Spleen (tissue), 11 donors: Measurements from ENCODE around the gene SDK1. TPM values are rescaled to one million over a fixed set of nuclear protein-coding genes. Genes with fewer than 3 reads are reported as not detected.

Experiments
- DNase-seq: peaks from one replicate; pipeline ENCODE4 v3.0.0-alpha.2; 2020
- H3K27ac ChIP-seq, 8 donors: fragments of 200-600 bp; sonication (generic) in 7 of 8; 1 replicate in 4 of 8; 2 replicates in 4 of 8; pipeline versions ENCODE4 v1.5.0 to v1.8.0; 2016 to 2021; ENCODE audit warnings: inconsistent platforms in 4 of 8, mild to moderate bottlenecking in 4 of 8, moderate library complexity in 1 of 8
- H3K27me3 ChIP-seq, 7 donors: fragments of 200-600 bp; sonication (generic) in 6 of 7; replicated peaks in 1 of 7; 1 replicate in 4 of 7; 2 replicates in 3 of 7; pipeline versions ENCODE4 v1.5.0 to v1.8.0; 2016 to 2021; ENCODE audit warnings: inconsistent platforms in 3 of 7, mild to moderate bottlenecking in 1 of 7
- H3K36me3 ChIP-seq, 6 donors: fragments of 200-600 bp; sonication (generic) in 5 of 6; 1 replicate in 4 of 6; 2 replicates in 2 of 6; pipeline versions ENCODE4 v1.5.0 to v1.8.0; 2016 to 2021; ENCODE audit warnings: inconsistent platforms in 2 of 6
- H3K4me1 ChIP-seq, 6 donors: fragments of 200-600 bp; sonication (generic) in 5 of 6; 1 replicate in 3 of 6; 2 replicates in 3 of 6; pipeline versions ENCODE4 v1.5.0 to v1.8.0; 2016 to 2021; ENCODE audit warnings: inconsistent platforms in 3 of 6
- H3K4me3 ChIP-seq, 8 donors: fragments of 200-600 bp; sonication (generic) in 7 of 8; 1 replicate in 4 of 8; 2 replicates in 4 of 8; pipeline versions ENCODE4 v1.5.0 to v1.8.0; 2016 to 2021; ENCODE audit warnings: inconsistent platforms in 4 of 8, mild to moderate bottlenecking in 4 of 8, moderate library complexity in 2 of 8
- H3K9me3 ChIP-seq, 8 donors: fragments of 200-600 bp; sonication (generic) in 7 of 8; 1 replicate in 4 of 8; 2 replicates in 4 of 8; pipeline versions ENCODE4 v1.5.0 to v1.8.0; 2016 to 2021; ENCODE audit warnings: inconsistent platforms in 4 of 8
- POLR2A ChIP-seq, 3 donors: fragments of 450-650 bp; IDR thresholded peaks; one replicate each; pipeline ENCODE4 v1.5.1; 2017; ENCODE audit warnings: antibody characterized with exemption in 3 of 3, mild to moderate bottlenecking in 1 of 3
- POLR2AphosphoS5 ChIP-seq, 3 donors: sonication (generic); formaldehyde crosslinking; IDR thresholded peaks; one replicate each; pipeline ENCODE4 v1.5.1; 2017; ENCODE audit warnings: antibody characterized with exemption in 3 of 3
- WGBS, 5 donors: extraction: QIAGEN DNeasy Blood & Tissue Kit in 3 of 5; methylation state at CpG; one replicate each; pipeline versions ENCODE4 v1.1.5 to v1.1.7; 2013 to 2018; 5-methylcytosine and 5-hydroxymethylcytosine counted together
- intact Hi-C: fragments of 100-400 bp; cut with DNase I; formaldehyde crosslinking; loops from one replicate; pipeline ENCODE4 v1.15.0; 2023; ENCODE audit warnings: low total_unique reads
- polyA plus RNA-seq, 3 donors: library from polyadenylated mRNA; stranded (reverse); fragments of 200-250 nt; gene quantifications; one replicate each; pipeline ENCODE4 v1.2.1, GENCODE V29; 2013
- total RNA-seq, 7 donors: library from RNA; depleted of rRNA in 3 of 7; stranded (reverse); fragments of >200 nt in 3 of 7; fragmentation: NEBNext Ultra II Directional in 4 of 7; extraction: Animal tissue kit (Norgen Biotek cat#: 25700) in 4 of 7; gene quantifications; one replicate each; pipeline versions ENCODE4 v1.1.0 to v1.2.1, GENCODE V29; 2016 to 2021
- TF ChIP-seq, protein P1 (sequence below), 11 experiments: fragments of 200-600 bp in 7 of 11; fragments of 450-650 bp in 4 of 11; sonication (generic) in 4 of 11; IDR thresholded peaks in 8 of 11; conservative IDR thresholded peaks in 3 of 11; 1 replicate in 7 of 11; 2 replicates in 4 of 11; pipeline versions ENCODE4 v1.4.0 to v1.8.0; 2016 to 2021; ENCODE audit warnings: antibody characterized with exemption in 11 of 11, inconsistent platforms in 4 of 11, mild to moderate bottlenecking in 1 of 11
- donor health status: healthy with polysubstance abuse.
- donor health status: DM: no; HTN: no; CAD: no; lungs with moderate emphysema.
- donor health status: DM: no; HTN: no; CAD: no.
- donor health status: Bipolar disorder and iron deficiency.
- donor health status: healthy.
- donor health status: DM: no; HTN: no; CAD: no.
- donor health status: DM: yes; HTN: yes; CAD: no.

The SDK1 gene
- total and polyA plus RNA-seq, 10 donors = 3.2 to 54.1 (median 35.1) TPM

DNA sequence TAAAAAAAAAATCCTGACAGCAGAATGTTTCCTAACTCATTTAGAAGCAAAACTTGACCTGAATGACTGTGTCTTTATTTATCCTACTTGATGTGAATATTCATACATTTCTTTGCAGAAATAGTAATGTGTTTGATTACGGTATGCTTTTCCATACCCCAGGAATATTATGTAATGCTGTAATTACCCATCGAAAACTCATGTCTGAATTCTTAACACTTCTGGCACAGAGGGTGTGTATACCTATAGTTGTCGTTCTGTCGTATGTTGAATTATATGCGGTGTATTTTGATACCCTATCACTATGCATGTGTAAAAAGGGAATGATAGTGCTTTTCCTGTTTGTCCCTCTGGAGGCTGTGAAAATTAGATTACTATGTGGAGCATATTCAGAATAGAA is 26.6 kb downstream of the SDK1 start:
- Histone ChIP-seq H3K27ac (no peak overlapping the region), H3K4me1 (no peaks in the 10 kb centered on the region), H3K4me3 (no peak overlapping the region), H3K9me3 (peaks cover 0 to 6% (median 0%) of the 10 kb centered on the region in 8 donors), H3K27me3 (peaks cover 0 to 3% (median 0%) of the 10 kb centered on the region in 7 donors), H3K36me3 (no peaks in the 10 kb centered on the region)
- no peak for DNase-seq
- intact Hi-C loops = no loop called here
- TF ChIP-seq, protein P1, sequence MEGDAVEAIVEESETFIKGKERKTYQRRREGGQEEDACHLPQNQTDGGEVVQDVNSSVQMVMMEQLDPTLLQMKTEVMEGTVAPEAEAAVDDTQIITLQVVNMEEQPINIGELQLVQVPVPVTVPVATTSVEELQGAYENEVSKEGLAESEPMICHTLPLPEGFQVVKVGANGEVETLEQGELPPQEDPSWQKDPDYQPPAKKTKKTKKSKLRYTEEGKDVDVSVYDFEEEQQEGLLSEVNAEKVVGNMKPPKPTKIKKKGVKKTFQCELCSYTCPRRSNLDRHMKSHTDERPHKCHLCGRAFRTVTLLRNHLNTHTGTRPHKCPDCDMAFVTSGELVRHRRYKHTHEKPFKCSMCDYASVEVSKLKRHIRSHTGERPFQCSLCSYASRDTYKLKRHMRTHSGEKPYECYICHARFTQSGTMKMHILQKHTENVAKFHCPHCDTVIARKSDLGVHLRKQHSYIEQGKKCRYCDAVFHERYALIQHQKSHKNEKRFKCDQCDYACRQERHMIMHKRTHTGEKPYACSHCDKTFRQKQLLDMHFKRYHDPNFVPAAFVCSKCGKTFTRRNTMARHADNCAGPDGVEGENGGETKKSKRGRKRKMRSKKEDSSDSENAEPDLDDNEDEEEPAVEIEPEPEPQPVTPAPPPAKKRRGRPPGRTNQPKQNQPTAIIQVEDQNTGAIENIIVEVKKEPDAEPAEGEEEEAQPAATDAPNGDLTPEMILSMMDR (IDR thresholded peaks at IDR 0.05 in 8 of 11, conservative IDR thresholded peaks at IDR 0.05 in 3 of 11) = no peak
- no peak for TF ChIP-seq POLR2A (IDR thresholded peaks at IDR 0.05)
- TF ChIP-seq POLR2AphosphoS5 (IDR thresholded peaks at IDR 0.05) = no peak
- 90 to 95% (median 93%) methylated on average over 5 of the region's 5 CpGs for WGBS, 5 donors

DNA sequence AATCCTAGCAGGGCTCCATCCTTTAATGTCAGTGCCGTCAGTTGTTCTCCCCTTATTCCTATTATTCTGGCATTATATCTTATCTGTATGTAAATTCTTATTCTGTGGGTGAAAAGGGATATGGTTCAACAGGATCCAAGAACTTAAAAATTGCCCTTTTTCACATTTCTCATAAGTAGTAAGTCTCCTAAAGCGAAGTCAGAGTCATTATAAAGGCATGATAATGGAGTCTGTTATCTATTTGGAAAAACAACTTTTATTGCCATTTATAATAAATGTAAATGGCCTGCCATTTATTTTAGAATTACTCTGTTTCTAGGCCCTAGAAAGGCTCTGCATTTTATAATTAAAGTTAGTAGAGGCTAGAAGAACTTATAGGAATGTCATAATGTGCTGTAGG is 31.3 kb downstream of the SDK1 start:
- 78 to 91% (median 84%) methylated on average over 2 of the region's 2 CpGs for WGBS, 5 donors
- H3K27ac ChIP-seq = no peak overlapping the region
- no peaks in the 10 kb centered on the region for H3K9me3 ChIP-seq
- H3K27me3 ChIP-seq = peaks cover 0 to 27% (median 0%) of the 10 kb centered on the region in 7 donors
- H3K36me3 ChIP-seq = no peaks in the 10 kb centered on the region
- H3K4me3 ChIP-seq = no peak overlapping the region
- DNase-seq = no peak
- TF ChIP-seq POLR2A (IDR thresholded peaks at IDR 0.05) = no peak
- TF ChIP-seq POLR2AphosphoS5 (IDR thresholded peaks at IDR 0.05) = no peak
- TF ChIP-seq, protein P1 (IDR thresholded peaks at IDR 0.05 in 8 of 11, conservative IDR thresholded peaks at IDR 0.05 in 3 of 11) = no peak
- no peaks in the 10 kb centered on the region for H3K4me1 ChIP-seq
- intact Hi-C loops = no loop called here

DNA sequence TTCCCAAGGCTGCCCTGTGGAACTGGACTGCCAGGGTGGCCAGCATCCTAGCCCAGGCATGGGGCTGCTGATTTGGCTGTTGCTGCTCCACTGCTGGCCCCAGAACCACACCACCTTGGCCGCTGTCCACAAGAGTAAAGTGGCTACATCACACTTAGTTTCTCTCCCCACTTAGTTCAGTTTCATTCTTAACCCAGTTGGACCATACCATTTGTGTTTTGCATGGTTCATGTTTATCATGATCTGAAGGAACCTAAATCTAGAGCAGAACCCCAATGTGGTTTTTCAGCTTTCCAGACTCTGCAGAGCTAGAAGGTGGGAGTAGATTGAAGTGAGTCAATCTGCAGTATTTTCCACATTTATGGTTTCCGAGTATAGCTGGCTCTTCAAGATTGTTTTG is 32.8 kb downstream of the SDK1 start:
- 83 to 98% (median 92%) methylated on average over 2 of the region's 2 CpGs for WGBS, 5 donors
- DNase-seq = no peak

GRCh38 chr7:3336042-3336665 is 35.1 kb downstream of the SDK1 start:
- WGBS, 5 donors = 70 to 92% (median 88%) methylated on average over 5 to 6 of the region's 6 CpGs
- no peak for DNase-seq
- TF ChIP-seq POLR2AphosphoS5 (IDR thresholded peaks at IDR 0.05) = no peak
- TF ChIP-seq, protein P1 (IDR thresholded peaks at IDR 0.05 in 8 of 11, conservative IDR thresholded peaks at IDR 0.05 in 3 of 11) = no peak
- TF ChIP-seq POLR2A (IDR thresholded peaks at IDR 0.05) = no peak
- Histone ChIP-seq H3K36me3 (no peaks in the 10 kb centered on the region), H3K27me3 (peaks cover 0 to 27% (median 0%) of the 10 kb centered on the region in 7 donors), H3K9me3 (no peaks in the 10 kb centered on the region), H3K4me1 (no peaks in the 10 kb centered on the region), H3K4me3 (no peak overlapping the region), H3K27ac (no peak overlapping the region)
- intact Hi-C loops = no loop called here

More for the DNA sequence above, 32.8 kb downstream of the SDK1 start:
- Histone ChIP-seq H3K4me1 (no peaks in the 10 kb centered on the region), H3K27ac (no peak overlapping the region), H3K9me3 (no peaks in the 10 kb centered on the region), H3K4me3 (no peak overlapping the region), H3K27me3 (peaks cover 0 to 27% (median 0%) of the 10 kb centered on the region in 7 donors), H3K36me3 (no peaks in the 10 kb centered on the region)
- intact Hi-C loops = no loop called here
- no peak for TF ChIP-seq POLR2AphosphoS5 (IDR thresholded peaks at IDR 0.05)
- TF ChIP-seq POLR2A (IDR thresholded peaks at IDR 0.05) = no peak
